IMR-90 (cell line): ENCODE data around the gene TUBGCP6. TPM values are rescaled to one million over a fixed set of nuclear protein-coding genes. Genes with fewer than 3 reads are reported as not detected.

ENCODE experiments used
- ATAC-seq: fragments of 200-7000 bp; cut with Tn5 transposase; 2 replicates; pipeline ENCODE4 v1.9.1; 2020; ENCODE audit warnings: low read depth, mild to moderate bottlenecking, moderate library complexity
- BruUV-seq: library from RNA; stranded (reverse); fragments of 400-500 nt; replicated peaks from 2 replicates; lab custom pipeline; 2021; lab: Mats Ljungman, UMichigan
- CTCF ChIA-PET: fragments of 300-600 bp; formaldehyde crosslinking; extraction: SDS; loops from one replicate; lab custom pipeline; 2021; ENCODE audit warnings: antibody characterized with exemption; lab: Yijun Ruan, JAX
- POLR2A ChIA-PET: fragments of 300-600 bp; sonication (Branson Sonifier 250); formaldehyde crosslinking; loops from one replicate; lab custom pipeline; 2022; ENCODE audit warnings: antibody characterized with exemption; ENCODE audit not compliant: unreplicated experiment; lab: Charles Lee
- DNase-seq: peaks from one replicate; pipeline ENCODE4 v3.0.0; 2013
- H2AFZ ChIP-seq: replicated peaks from 2 replicates; pipeline ENCODE3; 2013; ENCODE audit warnings: low read length, mild to moderate bottlenecking; ENCODE audit not compliant: poor library complexity
- H2AK5ac ChIP-seq: 2 replicates; pipeline ENCODE4 v1.6.1; 2013; ENCODE audit warnings: low read depth, low read length, inconsistent platforms
- H2AK9ac ChIP-seq: replicated peaks from 2 replicates; pipeline ENCODE3; 2013; ENCODE audit warnings: mild to moderate bottlenecking, low read depth, low read length, moderate library complexity; ENCODE audit not compliant: poor library complexity
- H2BK120ac ChIP-seq: 2 replicates; pipeline ENCODE4 v1.6.1; 2013; ENCODE audit warnings: low read depth, low read length, inconsistent platforms
- H2BK15ac ChIP-seq: 3 replicates; pipeline ENCODE4 v1.6.1; 2013; ENCODE audit warnings: low read depth, low read length, inconsistent platforms
- H2BK20ac ChIP-seq: 2 replicates; pipeline ENCODE4 v1.6.1; 2013; ENCODE audit warnings: low read depth, mild to moderate bottlenecking, inconsistent platforms, low read length, moderate library complexity
- H2BK5ac ChIP-seq: 2 replicates; pipeline ENCODE4 v1.6.1; 2013; ENCODE audit warnings: mild to moderate bottlenecking, low read depth, low read length, inconsistent platforms; ENCODE audit not compliant: poor library complexity, severe bottlenecking
- H3K14ac ChIP-seq: replicated peaks from 2 replicates; pipeline ENCODE4 v1.6.1; 2013; ENCODE audit warnings: low read depth, low read length, inconsistent platforms
- H3K18ac ChIP-seq: 2 replicates; pipeline ENCODE4 v1.6.1; 2013; ENCODE audit warnings: low read depth, low read length, control low read depth
- H3K23ac ChIP-seq: 2 replicates; pipeline ENCODE4 v1.6.1; 2013; ENCODE audit warnings: low read depth, low read length, inconsistent platforms
- H3K27ac ChIP-seq: 2 replicates; pipeline ENCODE4 v1.5.1; 2013; ENCODE audit warnings: mild to moderate bottlenecking, control low read depth, low read length; ENCODE audit not compliant: insufficient read depth
- H3K27me3 ChIP-seq: 2 replicates; pipeline ENCODE4 v1.6.1; 2013; ENCODE audit warnings: low read length; ENCODE audit not compliant: control insufficient read depth, insufficient read depth
- H3K36me3 ChIP-seq: 2 replicates; pipeline ENCODE4 v1.6.1; 2013; ENCODE audit warnings: low read length, mixed read lengths; ENCODE audit not compliant: control insufficient read depth, insufficient read depth
- H3K4ac ChIP-seq: 2 replicates; pipeline ENCODE4 v1.6.1; 2013; ENCODE audit warnings: low read depth, low read length, inconsistent platforms
- H3K4me1 ChIP-seq: 2 replicates; pipeline ENCODE4 v1.6.1; 2013; ENCODE audit warnings: low read length, mixed read lengths; ENCODE audit not compliant: control insufficient read depth, insufficient read depth
- H3K4me2 ChIP-seq: 2 replicates; pipeline ENCODE4 v1.6.1; 2013; ENCODE audit warnings: low read depth, mild to moderate bottlenecking, control low read depth, low read length, moderate library complexity
- H3K4me3 ChIP-seq: 2 replicates; pipeline ENCODE4 v1.5.1; 2013; ENCODE audit warnings: low read depth, mild to moderate bottlenecking, control low read depth, low read length, moderate library complexity; ENCODE audit not compliant: insufficient read depth
- H3K56ac ChIP-seq: 2 replicates; pipeline ENCODE4 v1.6.1; 2013; ENCODE audit warnings: low read length, inconsistent platforms; ENCODE audit not compliant: insufficient read depth; ENCODE audit errors: extremely low read depth
- H3K79me1 ChIP-seq, 2 experiments: 2 replicates each; pipeline ENCODE4 v1.6.1; 2013; ENCODE audit warnings: low read length in 2 of 2, inconsistent platforms in 1 of 2, low read depth in 1 of 2
- H3K9ac ChIP-seq: 2 replicates; pipeline ENCODE4 v1.6.1; 2013; ENCODE audit warnings: low read depth, low read length, control low read depth
- H3K9me1 ChIP-seq: 2 replicates; pipeline ENCODE4 v1.6.1; 2013; ENCODE audit warnings: low read length, inconsistent platforms; ENCODE audit not compliant: insufficient read depth
- H3K9me3 ChIP-seq: 2 replicates; pipeline ENCODE4 v1.6.1; 2013; ENCODE audit warnings: low read length; ENCODE audit not compliant: control insufficient read depth, insufficient read depth
- H4K20me1 ChIP-seq: 2 replicates; pipeline ENCODE4 v1.6.1; 2013; ENCODE audit warnings: low read length, inconsistent platforms; ENCODE audit not compliant: insufficient read depth
- H4K5ac ChIP-seq: 2 replicates; pipeline ENCODE4 v1.6.1; 2013; ENCODE audit warnings: mild to moderate bottlenecking, low read depth, low read length, control low read depth
- H4K8ac ChIP-seq, 2 experiments: 2 replicates each; pipeline ENCODE4 v1.6.1; 2013; ENCODE audit warnings: low read depth in 2 of 2, low read length in 2 of 2, control low read depth in 1 of 2, inconsistent platforms in 1 of 2
- H4K91ac ChIP-seq: 2 replicates; pipeline ENCODE4 v1.6.1; 2013; ENCODE audit warnings: low read depth, low read length, inconsistent platforms; ENCODE audit not compliant: insufficient read depth
- BHLHE40 ChIP-seq: fragments of 150-350 bp; IDR thresholded peaks from 2 replicates; pipeline ENCODE4 v1.6.1; 2016; ENCODE audit warnings: mild to moderate bottlenecking, low read depth, low read length
- CEBPB ChIP-seq: IDR thresholded peaks from 2 replicates; pipeline ENCODE4 v1.6.1; 2012; ENCODE audit warnings: low read depth, low read length, improper control_type of control experiment
- CHD1 ChIP-seq: IDR thresholded peaks from 2 replicates; pipeline ENCODE4 v1.6.1; 2012; ENCODE audit warnings: low read depth, low read length, improper control_type of control experiment
- FOS ChIP-seq: fragments of 150-350 bp; IDR thresholded peaks from 2 replicates; pipeline ENCODE4 v1.6.1; 2016; ENCODE audit warnings: low read depth, low read length
- MAFK ChIP-seq: IDR thresholded peaks from 2 replicates; pipeline ENCODE4 v1.6.1; 2012; ENCODE audit warnings: low read depth, low read length, improper control_type of control experiment
- MAZ ChIP-seq: IDR thresholded peaks from 2 replicates; pipeline ENCODE4 v1.6.1; 2012; ENCODE audit warnings: low read depth, mild to moderate bottlenecking, low read length, improper control_type of control experiment, moderate library complexity, borderline replicate concordance
- MXI1 ChIP-seq: IDR thresholded peaks from 2 replicates; pipeline ENCODE4 v1.6.1; 2012; ENCODE audit warnings: low read depth, mild to moderate bottlenecking, low read length, moderate library complexity, borderline replicate concordance
- NFE2L2 ChIP-seq: fragments of 150-350 bp; IDR thresholded peaks from 2 replicates; pipeline ENCODE4 v1.6.1; 2016; ENCODE audit warnings: low read depth, mild to moderate bottlenecking, low read length
- POLR2A ChIP-seq: IDR thresholded peaks from 2 replicates; pipeline ENCODE4 v1.6.1; 2012; ENCODE audit warnings: mild to moderate bottlenecking, low read depth, low read length
- RAD21 ChIP-seq: IDR thresholded peaks from 2 replicates; pipeline ENCODE4 v1.6.1; 2012; ENCODE audit warnings: low read length, improper control_type of control experiment
- RCOR1 ChIP-seq: IDR thresholded peaks from 2 replicates; pipeline ENCODE4 v1.6.1; 2012; ENCODE audit warnings: mild to moderate bottlenecking, low read length, improper control_type of control experiment; ENCODE audit not compliant: insufficient replicate concordance
- RFX5 ChIP-seq: IDR thresholded peaks from 2 replicates; pipeline ENCODE4 v1.8.0; 2012; ENCODE audit warnings: low read depth, mild to moderate bottlenecking, low read length, moderate library complexity
- SMC3 ChIP-seq: fragments of 150-350 bp; IDR thresholded peaks from 2 replicates; pipeline ENCODE4 v1.6.1; 2016; ENCODE audit warnings: low read depth, mild to moderate bottlenecking, antibody characterized with exemption, low read length, moderate library complexity
- WGBS, 2 experiments: methylation state at CpG; one replicate each; pipeline versions ENCODE4 v1.1.5 to v1.1.7; 2013; ENCODE audit warnings: missing lambda C conversion rate in 2 of 2; ENCODE audit not compliant: insufficient read length in 1 of 2; ENCODE audit errors: extremely low coverage in 2 of 2; 5-methylcytosine and 5-hydroxymethylcytosine counted together
- dilution Hi-C: fragments of 300-500 bp; cut with HindIII; formaldehyde crosslinking; loops from one replicate; pipeline ENCODE4 v1.14.3; 2018; ENCODE audit warnings: low sequenced_read_pairs; ENCODE audit not compliant: unreplicated experiment
- in situ Hi-C: fragments of 300-500 bp; cut with MboI; formaldehyde crosslinking; loops from 3 replicates; pipeline ENCODE4 v1.14.3; 2019; ENCODE audit warnings: low sequenced_read_pairs, inconsistent platforms, mixed read lengths
- intact Hi-C: fragments of 100-400 bp; cut with micrococcal nuclease; formaldehyde crosslinking; loops from 2 replicates; pipeline ENCODE4 v1.10.0; 2022
- polyA plus RNA-seq, 3 experiments: library from polyadenylated mRNA; depleted of rRNA; stranded (reverse); fragments of >200 nt; gene quantifications; 2 replicates each; pipeline ENCODE4 v1.2.3, GENCODE V29; 2012; ENCODE audit warnings: low replicate concordance in 1 of 3
- total RNA-seq: library from RNA; depleted of rRNA; stranded (reverse); fragments of >200 nt; gene quantifications from 2 replicates; pipeline ENCODE4 v1.2.3, GENCODE V29; 2012
- TF ChIP-seq, protein P1 (sequence below): fragments of 150-350 bp; IDR thresholded peaks from 2 replicates; pipeline ENCODE4 v1.6.1; 2016; ENCODE audit warnings: low read depth, mild to moderate bottlenecking, low read length, moderate library complexity, borderline replicate concordance
- TF ChIP-seq, protein P2 (sequence below): fragments of 150-350 bp; IDR thresholded peaks from 2 replicates; pipeline ENCODE4 v1.6.1; 2017; ENCODE audit warnings: mild to moderate bottlenecking, antibody characterized with exemption, low read length, low read depth
- TF ChIP-seq, protein P3 (sequence below): conservative IDR thresholded peaks from 2 replicates; pipeline ENCODE4 v1.5.1; 2012; ENCODE audit warnings: mild to moderate bottlenecking, low read depth, low read length, improper control_type of control experiment

TUBGCP6 gene
- total and polyA plus RNA-seq, 2 of the 4 experiments (the other 2 are of a cell fraction): 10.8 to 28.6 TPM

DNA sequence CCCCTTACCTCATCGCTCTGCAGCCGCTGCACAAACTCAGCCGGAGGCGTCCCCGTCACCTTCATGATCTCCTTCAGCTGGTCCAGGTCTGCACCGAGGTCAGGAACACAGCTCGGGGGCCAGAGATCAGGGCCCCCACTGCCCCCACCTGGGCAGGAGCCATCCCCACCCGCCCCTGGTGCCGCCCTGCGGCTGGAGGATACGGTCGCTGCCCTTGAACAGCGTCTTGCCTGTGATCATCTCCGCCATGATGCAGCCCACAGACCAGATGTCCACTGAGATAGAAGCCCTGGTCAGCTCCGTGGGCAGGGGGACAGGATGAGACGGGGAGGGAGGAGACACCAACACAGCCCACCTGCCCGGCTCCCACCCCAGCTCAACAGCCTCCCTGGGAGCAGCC, 10.8 kb upstream of the TUBGCP6 start:
- no peak overlapping the region for H3K4me2 ChIP-seq
- 90% methylated on average over 6 of the region's 17 CpGs; no CpG with 5 or more reads in 1 of the 2 experiments for WGBS, 2 experiments
- H2BK20ac ChIP-seq: no peak overlapping the region
- ChIA-PET POLR2A (no interaction called here), CTCF (no interaction called here)
- no peak overlapping the region for H3K9ac ChIP-seq
- no peak overlapping the region for H3K23ac ChIP-seq
- no peaks in the 10 kb centered on the region for H3K9me1 ChIP-seq
- no peak overlapping the region for H4K5ac ChIP-seq
- H2AK9ac ChIP-seq: no peak overlapping the region
- peaks cover 32% of the 10 kb centered on the region for H4K20me1 ChIP-seq
- H3K4ac ChIP-seq: no peak overlapping the region
- in situ Hi-C loops: no loop called here
- peaks cover 35% of the 10 kb centered on the region; the same call in 1 of the 2 replicates for H3K36me3 ChIP-seq
- H4K8ac ChIP-seq: no peak overlapping the region
- dilution Hi-C loops: no loop called here
- H2BK5ac ChIP-seq: no peak overlapping the region
- no peak overlapping the region for H3K56ac ChIP-seq
- H3K79me1 ChIP-seq: peaks cover 7 to 38% of the 10 kb centered on the region in 2 experiments; a peak in 3 of 4 replicates
- ATAC-seq (no peak), DNase-seq (no peak)
- no peak overlapping the region for H4K91ac ChIP-seq
- H2BK15ac ChIP-seq: no peak overlapping the region
- H3K4me3 ChIP-seq: no peak overlapping the region
- no TSS peak for BruUV-seq
- H2BK120ac ChIP-seq: no peak overlapping the region
- H3K14ac ChIP-seq: no peak overlapping the region
- no peak overlapping the region for H3K18ac ChIP-seq
- H3K4me1 ChIP-seq: peaks cover 9% of the 10 kb centered on the region
- no peak overlapping the region for H2AK5ac ChIP-seq
- no peaks in the 10 kb centered on the region for H3K27me3 ChIP-seq
- no peak overlapping the region for H3K27ac ChIP-seq
- intact Hi-C loops: no loop called here
- peak overlapping the region; percentile 58 for H2AFZ ChIP-seq
- H3K9me3 ChIP-seq: no peaks in the 10 kb centered on the region
- TF ChIP-seq CHD1 (no peak), MAFK (no peak), CEBPB (no peak), FOS (no peak), NFE2L2 (no peak), SMC3 (no peak), BHLHE40 (no peak), RFX5 (no peak), MXI1 (no peak), RAD21 (no peak), POLR2A (no peak), RCOR1 (no peak), MAZ (no peak)
- TF ChIP-seq, protein P1, sequence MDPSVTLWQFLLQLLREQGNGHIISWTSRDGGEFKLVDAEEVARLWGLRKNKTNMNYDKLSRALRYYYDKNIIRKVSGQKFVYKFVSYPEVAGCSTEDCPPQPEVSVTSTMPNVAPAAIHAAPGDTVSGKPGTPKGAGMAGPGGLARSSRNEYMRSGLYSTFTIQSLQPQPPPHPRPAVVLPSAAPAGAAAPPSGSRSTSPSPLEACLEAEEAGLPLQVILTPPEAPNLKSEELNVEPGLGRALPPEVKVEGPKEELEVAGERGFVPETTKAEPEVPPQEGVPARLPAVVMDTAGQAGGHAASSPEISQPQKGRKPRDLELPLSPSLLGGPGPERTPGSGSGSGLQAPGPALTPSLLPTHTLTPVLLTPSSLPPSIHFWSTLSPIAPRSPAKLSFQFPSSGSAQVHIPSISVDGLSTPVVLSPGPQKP: no peak
- TF ChIP-seq, protein P2, sequence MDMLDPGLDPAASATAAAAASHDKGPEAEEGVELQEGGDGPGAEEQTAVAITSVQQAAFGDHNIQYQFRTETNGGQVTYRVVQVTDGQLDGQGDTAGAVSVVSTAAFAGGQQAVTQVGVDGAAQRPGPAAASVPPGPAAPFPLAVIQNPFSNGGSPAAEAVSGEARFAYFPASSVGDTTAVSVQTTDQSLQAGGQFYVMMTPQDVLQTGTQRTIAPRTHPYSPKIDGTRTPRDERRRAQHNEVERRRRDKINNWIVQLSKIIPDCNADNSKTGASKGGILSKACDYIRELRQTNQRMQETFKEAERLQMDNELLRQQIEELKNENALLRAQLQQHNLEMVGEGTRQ: no peak
- TF ChIP-seq, protein P3, sequence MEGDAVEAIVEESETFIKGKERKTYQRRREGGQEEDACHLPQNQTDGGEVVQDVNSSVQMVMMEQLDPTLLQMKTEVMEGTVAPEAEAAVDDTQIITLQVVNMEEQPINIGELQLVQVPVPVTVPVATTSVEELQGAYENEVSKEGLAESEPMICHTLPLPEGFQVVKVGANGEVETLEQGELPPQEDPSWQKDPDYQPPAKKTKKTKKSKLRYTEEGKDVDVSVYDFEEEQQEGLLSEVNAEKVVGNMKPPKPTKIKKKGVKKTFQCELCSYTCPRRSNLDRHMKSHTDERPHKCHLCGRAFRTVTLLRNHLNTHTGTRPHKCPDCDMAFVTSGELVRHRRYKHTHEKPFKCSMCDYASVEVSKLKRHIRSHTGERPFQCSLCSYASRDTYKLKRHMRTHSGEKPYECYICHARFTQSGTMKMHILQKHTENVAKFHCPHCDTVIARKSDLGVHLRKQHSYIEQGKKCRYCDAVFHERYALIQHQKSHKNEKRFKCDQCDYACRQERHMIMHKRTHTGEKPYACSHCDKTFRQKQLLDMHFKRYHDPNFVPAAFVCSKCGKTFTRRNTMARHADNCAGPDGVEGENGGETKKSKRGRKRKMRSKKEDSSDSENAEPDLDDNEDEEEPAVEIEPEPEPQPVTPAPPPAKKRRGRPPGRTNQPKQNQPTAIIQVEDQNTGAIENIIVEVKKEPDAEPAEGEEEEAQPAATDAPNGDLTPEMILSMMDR: no peak
